K562 (cell line): ENCODE data around the gene UCP1. TPM values are rescaled to one million over a fixed set of nuclear protein-coding genes. Genes with fewer than 3 reads are reported as not detected.

Source experiments
- ARHGAP35 ChIP-seq: fragments of 450-650 bp; IDR thresholded peaks from 2 replicates; pipeline ENCODE4 v1.6.1; 2018; ENCODE audit not compliant: partially characterized antibody
- E2F5 ChIP-seq: sonication (generic); formaldehyde crosslinking; IDR thresholded peaks from 2 replicates; pipeline ENCODE4 v1.8.0; 2022; ENCODE audit warnings: mild to moderate bottlenecking, missing genetic modification reagents
- EHMT2 ChIP-seq: fragments of 450-650 bp; IDR thresholded peaks from 2 replicates; pipeline ENCODE4 v1.6.1; 2018; ENCODE audit warnings: antibody characterized with exemption
- FOXJ3 ChIP-seq: sonication (generic); formaldehyde crosslinking; IDR thresholded peaks from 2 replicates; pipeline ENCODE4 v1.4.0; 2020; ENCODE audit warnings: mild to moderate bottlenecking, missing genetic modification reagents
- FOXK1 ChIP-seq: sonication (generic); formaldehyde crosslinking; IDR thresholded peaks from 2 replicates; pipeline ENCODE4 v1.8.0; 2022; ENCODE audit warnings: missing genetic modification reagents, mild to moderate bottlenecking, borderline replicate concordance
- GTF2B ChIP-seq: IDR thresholded peaks from 2 replicates; pipeline ENCODE4 v1.6.1; 2011; ENCODE audit not compliant: insufficient read length; ENCODE audit errors: extremely low read depth
- HCFC1 ChIP-seq: IDR thresholded peaks from 2 replicates; pipeline ENCODE4 v1.6.1; 2012; ENCODE audit warnings: low read depth, low read length, improper control_type of control experiment
- MITF ChIP-seq: IDR thresholded peaks from 2 replicates; pipeline ENCODE4 v1.6.1; 2014; ENCODE audit warnings: antibody characterized with exemption
- MTF1 ChIP-seq: fragments of 250-450 bp; sonication (Bioruptor Pico); IDR thresholded peaks from 2 replicates; pipeline ENCODE4 v1.9.0; 2021; ENCODE audit warnings: moderate library complexity, mild to moderate bottlenecking, inconsistent platforms, borderline replicate concordance
- PHB2 ChIP-seq: fragments of 450-650 bp; IDR thresholded peaks from 2 replicates; pipeline ENCODE4 v1.6.1; 2017; ENCODE audit warnings: low read depth
- PKNOX1 ChIP-seq: fragments of 450-650 bp; IDR thresholded peaks from 2 replicates; pipeline ENCODE4 v1.6.1; 2016
- RAD51 ChIP-seq: fragments of 450-650 bp; IDR thresholded peaks from 2 replicates; pipeline ENCODE4 v1.7.1; 2016; ENCODE audit warnings: low read depth, mild to moderate bottlenecking, borderline replicate concordance
- SMARCB1 ChIP-seq: IDR thresholded peaks from 2 replicates; pipeline ENCODE4 v1.6.1; 2011; ENCODE audit warnings: improper control_type of control experiment, low read depth; ENCODE audit not compliant: insufficient read length
- ZEB2 ChIP-seq: fragments of 450-650 bp; IDR thresholded peaks from 2 replicates; pipeline ENCODE4 v1.6.1; 2016
- ZKSCAN1 ChIP-seq: fragments of 150-350 bp; IDR thresholded peaks from 2 replicates; pipeline ENCODE4 v1.6.1; 2016; ENCODE audit warnings: low read depth, low read length
- ZNF232 ChIP-seq: sonication (generic); formaldehyde crosslinking; IDR thresholded peaks from 2 replicates; pipeline ENCODE4 v1.8.0; 2022; ENCODE audit warnings: mild to moderate bottlenecking, missing genetic modification reagents
- polyA plus RNA-seq, 8 experiments: library from polyadenylated mRNA; depleted of rRNA in 4 of 8; stranded (reverse) in 5 of 8; unstranded in 3 of 8; fragments of >200 nt; fragmentation: Nextera tagmentation in 2 of 8; fragmentation: Illumina TruSeq in 1 of 8; extraction: Ambion mirVana in 2 of 8; extraction: Trizol in 1 of 8; gene quantifications; 2 replicates each; pipeline versions ENCODE4 v1.2.1 to v1.2.3, GENCODE V29; 2011 to 2014; ENCODE audit warnings: inconsistent platforms in 1 of 8, missing spikeins in 1 of 8
- total RNA-seq, 7 experiments: library from RNA; depleted of rRNA in 6 of 7; stranded (reverse); fragments of >200 nt in 6 of 7; fragmentation: Illumina TruSeq in 2 of 7; extraction: Trizol in 2 of 7; gene quantifications; 2 replicates each; pipeline versions ENCODE4 v1.2.1 to v1.2.3, GENCODE V29; 2011 to 2021; ENCODE audit warnings: low replicate concordance in 1 of 7
- TF ChIP-seq, protein P1 (sequence below): fragments of 450-650 bp; formaldehyde crosslinking; IDR thresholded peaks from 2 replicates; pipeline ENCODE4 v1.4.0; 2020; ENCODE audit warnings: mild to moderate bottlenecking
- TF ChIP-seq, protein P2 (sequence below): fragments of 250-450 bp; sonication (Bioruptor Pico); IDR thresholded peaks from 2 replicates; pipeline ENCODE4 v1.8.0; 2022; ENCODE audit warnings: inconsistent platforms
- TF ChIP-seq, protein P3 (sequence below): sonication (generic); formaldehyde crosslinking; IDR thresholded peaks from 2 replicates; pipeline ENCODE4 v1.8.0; 2022; ENCODE audit warnings: mild to moderate bottlenecking, missing genetic modification reagents, borderline replicate concordance

UCP1 gene
- total and polyA plus RNA-seq, 9 of the 15 experiments (the other 6 are each of a cell fraction or from before 2014, with no cell fraction given), result not detected

GRCh38 chr4:140529434-140529833 is 39.3 kb downstream of the UCP1 start (continued):
- TF ChIP-seq, protein P1, sequence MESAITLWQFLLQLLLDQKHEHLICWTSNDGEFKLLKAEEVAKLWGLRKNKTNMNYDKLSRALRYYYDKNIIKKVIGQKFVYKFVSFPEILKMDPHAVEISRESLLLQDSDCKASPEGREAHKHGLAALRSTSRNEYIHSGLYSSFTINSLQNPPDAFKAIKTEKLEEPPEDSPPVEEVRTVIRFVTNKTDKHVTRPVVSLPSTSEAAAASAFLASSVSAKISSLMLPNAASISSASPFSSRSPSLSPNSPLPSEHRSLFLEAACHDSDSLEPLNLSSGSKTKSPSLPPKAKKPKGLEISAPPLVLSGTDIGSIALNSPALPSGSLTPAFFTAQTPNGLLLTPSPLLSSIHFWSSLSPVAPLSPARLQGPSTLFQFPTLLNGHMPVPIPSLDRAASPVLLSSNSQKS (CRISPR knock-in tag), result no peak
- no peak for TF ChIP-seq FOXK1 (CRISPR knock-in tag)
- TF ChIP-seq ARHGAP35, result no peak
- 0 out of 2 replicates have a peak, but pooled peaks have one; percentile 27 for TF ChIP-seq ZKSCAN1
- TF ChIP-seq MITF, result no peak
- TF ChIP-seq ZNF232 (CRISPR knock-in tag), result no peak
- TF ChIP-seq EHMT2, result peak; percentile 94
- TF ChIP-seq PHB2, result 0 out of 2 replicates have a peak, but pooled peaks have one; percentile 56
- TF ChIP-seq, protein P2, sequence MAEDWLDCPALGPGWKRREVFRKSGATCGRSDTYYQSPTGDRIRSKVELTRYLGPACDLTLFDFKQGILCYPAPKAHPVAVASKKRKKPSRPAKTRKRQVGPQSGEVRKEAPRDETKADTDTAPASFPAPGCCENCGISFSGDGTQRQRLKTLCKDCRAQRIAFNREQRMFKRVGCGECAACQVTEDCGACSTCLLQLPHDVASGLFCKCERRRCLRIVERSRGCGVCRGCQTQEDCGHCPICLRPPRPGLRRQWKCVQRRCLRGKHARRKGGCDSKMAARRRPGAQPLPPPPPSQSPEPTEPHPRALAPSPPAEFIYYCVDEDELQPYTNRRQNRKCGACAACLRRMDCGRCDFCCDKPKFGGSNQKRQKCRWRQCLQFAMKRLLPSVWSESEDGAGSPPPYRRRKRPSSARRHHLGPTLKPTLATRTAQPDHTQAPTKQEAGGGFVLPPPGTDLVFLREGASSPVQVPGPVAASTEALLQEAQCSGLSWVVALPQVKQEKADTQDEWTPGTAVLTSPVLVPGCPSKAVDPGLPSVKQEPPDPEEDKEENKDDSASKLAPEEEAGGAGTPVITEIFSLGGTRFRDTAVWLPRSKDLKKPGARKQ (CRISPR knock-in tag), result no peak
- peak; percentile 68 for TF ChIP-seq ZEB2
- 0 out of 2 replicates have a peak, but pooled peaks have one; percentile 13 for TF ChIP-seq RAD51
- TF ChIP-seq, protein P3, sequence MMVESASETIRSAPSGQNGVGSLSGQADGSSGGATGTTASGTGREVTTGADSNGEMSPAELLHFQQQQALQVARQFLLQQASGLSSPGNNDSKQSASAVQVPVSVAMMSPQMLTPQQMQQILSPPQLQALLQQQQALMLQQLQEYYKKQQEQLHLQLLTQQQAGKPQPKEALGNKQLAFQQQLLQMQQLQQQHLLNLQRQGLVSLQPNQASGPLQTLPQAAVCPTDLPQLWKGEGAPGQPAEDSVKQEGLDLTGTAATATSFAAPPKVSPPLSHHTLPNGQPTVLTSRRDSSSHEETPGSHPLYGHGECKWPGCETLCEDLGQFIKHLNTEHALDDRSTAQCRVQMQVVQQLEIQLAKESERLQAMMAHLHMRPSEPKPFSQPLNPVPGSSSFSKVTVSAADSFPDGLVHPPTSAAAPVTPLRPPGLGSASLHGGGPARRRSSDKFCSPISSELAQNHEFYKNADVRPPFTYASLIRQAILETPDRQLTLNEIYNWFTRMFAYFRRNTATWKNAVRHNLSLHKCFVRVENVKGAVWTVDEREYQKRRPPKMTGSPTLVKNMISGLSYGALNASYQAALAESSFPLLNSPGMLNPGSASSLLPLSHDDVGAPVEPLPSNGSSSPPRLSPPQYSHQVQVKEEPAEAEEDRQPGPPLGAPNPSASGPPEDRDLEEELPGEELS (CRISPR knock-in tag), result no peak
- no peak for TF ChIP-seq GTF2B
- TF ChIP-seq SMARCB1, result no peak
- TF ChIP-seq PKNOX1, result peak; percentile 58
- no peak for TF ChIP-seq MTF1 (CRISPR knock-in tag)
- TF ChIP-seq FOXJ3 (CRISPR knock-in tag), result no peak
- no peak for TF ChIP-seq E2F5 (CRISPR knock-in tag)
- TF ChIP-seq HCFC1, result no peak
